ENCODE data around the gene TCF20.

DNA sequence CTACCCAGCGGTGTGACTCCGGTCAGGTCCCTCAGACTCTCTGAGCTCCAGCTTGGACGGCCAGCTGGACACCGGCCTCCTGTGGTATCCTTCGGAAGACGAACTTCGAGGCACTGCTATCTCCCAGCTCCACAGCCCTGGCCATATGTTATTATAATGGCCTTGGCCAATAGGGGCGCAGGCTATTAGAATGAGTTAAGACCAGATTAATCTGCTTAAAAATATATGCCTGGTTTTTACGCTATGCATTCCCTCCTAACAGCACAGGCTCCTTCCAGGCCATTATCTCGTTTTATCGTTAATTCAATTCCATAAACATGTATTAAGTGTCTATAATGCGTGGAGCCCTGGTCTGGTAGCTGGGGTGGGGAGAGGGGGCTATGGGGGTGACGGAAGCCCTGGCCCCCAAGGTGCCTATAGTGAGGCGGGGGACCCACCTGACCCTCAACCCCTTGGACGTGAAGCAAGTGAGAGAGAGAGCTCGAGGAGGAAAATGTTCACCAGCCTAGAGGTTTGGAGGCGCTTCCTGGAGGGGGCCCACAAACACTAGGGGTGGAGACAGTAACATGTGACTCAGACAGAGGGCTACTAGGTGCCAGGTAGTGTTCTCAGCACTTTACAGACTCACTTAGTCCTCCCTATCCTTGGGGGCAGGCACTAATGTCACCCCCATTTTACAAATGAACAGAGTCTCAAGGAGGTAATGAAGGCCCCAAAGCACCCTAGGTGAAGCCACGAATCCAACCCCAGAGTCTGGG is 37.5 kb upstream of the TCF20 start:
- no peak for TF ChIP-seq EP300 (IDR thresholded peaks at IDR 0.05)
- TF ChIP-seq, protein P1, sequence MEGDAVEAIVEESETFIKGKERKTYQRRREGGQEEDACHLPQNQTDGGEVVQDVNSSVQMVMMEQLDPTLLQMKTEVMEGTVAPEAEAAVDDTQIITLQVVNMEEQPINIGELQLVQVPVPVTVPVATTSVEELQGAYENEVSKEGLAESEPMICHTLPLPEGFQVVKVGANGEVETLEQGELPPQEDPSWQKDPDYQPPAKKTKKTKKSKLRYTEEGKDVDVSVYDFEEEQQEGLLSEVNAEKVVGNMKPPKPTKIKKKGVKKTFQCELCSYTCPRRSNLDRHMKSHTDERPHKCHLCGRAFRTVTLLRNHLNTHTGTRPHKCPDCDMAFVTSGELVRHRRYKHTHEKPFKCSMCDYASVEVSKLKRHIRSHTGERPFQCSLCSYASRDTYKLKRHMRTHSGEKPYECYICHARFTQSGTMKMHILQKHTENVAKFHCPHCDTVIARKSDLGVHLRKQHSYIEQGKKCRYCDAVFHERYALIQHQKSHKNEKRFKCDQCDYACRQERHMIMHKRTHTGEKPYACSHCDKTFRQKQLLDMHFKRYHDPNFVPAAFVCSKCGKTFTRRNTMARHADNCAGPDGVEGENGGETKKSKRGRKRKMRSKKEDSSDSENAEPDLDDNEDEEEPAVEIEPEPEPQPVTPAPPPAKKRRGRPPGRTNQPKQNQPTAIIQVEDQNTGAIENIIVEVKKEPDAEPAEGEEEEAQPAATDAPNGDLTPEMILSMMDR (IDR thresholded peaks at IDR 0.05), result no peak

All from gastroesophageal sphincter (tissue), 3 donors.